HG03103 (cell line): ENCODE results near the gene PTPRG.

ENCODE experiments used
- ATAC-seq: cut with Tn5 transposase; IDR thresholded peaks from one replicate; pipeline ENCODE4 v1.9.1; 2021; ENCODE audit warnings: low read depth; ENCODE audit not compliant: unreplicated experiment

The PTPRG gene

DNA sequence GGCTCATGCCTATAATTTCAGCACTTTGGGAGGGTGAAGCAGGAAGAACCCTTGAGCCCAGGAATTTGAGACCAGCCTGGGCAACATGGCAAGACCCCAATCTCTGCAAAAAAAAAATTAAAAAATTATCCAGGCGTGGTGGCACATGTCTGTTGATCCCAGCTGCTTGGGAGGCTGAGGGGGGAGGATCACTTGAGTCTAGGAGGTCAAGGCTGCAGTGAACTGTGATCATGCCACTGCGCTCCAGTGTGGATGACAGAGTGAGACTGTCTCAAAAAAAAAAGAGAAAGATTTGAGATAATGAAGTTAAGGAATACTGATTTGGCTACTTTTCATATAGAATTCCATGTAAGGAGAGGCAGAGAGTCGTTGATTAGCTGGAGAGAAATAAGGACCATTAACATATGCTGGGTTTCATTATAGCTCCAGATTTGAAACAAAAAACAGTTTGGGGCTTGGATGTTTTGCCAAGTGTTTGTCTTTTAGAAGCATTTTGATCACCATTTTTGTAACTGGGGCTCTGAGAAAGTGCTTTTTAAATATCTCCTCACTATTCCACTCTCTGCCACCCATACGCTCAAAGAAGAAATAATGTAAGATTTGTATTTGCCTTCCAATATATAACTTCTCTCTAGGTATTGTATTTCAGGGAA is 597.8 kb downstream of the PTPRG start:
- ATAC-seq = no peak

DNA sequence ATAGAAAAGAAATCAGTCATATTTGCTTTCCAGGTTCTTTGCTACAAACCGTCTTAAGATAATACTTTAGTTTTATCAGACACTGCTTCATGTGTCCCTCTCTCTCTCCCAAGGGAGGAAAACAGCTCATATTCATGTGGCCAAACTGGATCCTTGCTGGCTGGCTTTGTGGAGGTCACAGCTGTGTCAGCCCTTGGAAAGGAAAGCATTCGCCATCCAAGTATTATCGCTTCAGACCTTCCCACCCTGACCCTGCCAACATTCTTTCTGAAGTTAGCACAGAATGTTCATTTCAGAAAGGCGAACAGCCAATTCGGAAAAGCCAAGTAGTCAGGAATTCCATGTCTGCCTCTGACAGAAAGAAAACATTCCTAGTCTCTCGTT is 598.3 kb downstream of the PTPRG start:
- ATAC-seq = no peak

DNA sequence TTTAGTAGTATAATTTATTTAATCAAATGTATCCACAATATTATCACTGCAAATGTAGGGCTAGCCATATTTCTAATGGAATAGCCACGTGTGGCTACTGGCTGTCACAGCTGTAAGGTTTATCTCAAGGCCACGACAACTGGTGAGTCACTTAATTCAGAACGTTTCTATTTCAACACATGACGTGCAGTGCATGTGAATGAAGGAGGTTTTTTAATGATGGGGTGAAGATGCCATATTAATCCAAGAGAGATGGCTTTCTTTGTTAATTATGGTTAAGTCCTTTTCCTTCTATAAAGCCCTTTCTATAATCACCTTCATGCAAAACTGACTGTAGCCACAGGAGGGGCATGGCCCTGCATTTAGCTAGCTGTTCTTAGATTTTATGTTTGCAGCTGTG is 600.0 kb downstream of the PTPRG start:
- no peak for ATAC-seq

DNA sequence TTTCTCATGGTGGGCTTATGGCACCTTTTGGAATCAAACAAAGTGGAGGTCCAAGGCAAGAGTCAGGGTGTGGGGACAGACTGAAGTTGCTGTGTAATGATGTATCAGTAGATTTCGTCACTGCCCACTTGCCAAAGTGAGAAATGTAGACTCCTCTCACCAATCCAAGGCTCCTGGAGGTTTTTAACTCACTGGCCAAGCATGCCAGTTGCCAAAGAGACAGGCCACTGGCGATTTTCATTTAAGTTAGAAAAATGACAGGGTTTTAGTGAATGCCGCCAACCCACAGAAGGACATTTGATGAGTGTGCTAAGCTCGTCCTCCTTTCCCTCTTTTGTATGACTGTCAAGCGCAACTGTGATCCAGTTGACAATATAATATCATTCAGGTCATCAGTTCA is 602.8 kb downstream of the PTPRG start:
- no peak for ATAC-seq

DNA sequence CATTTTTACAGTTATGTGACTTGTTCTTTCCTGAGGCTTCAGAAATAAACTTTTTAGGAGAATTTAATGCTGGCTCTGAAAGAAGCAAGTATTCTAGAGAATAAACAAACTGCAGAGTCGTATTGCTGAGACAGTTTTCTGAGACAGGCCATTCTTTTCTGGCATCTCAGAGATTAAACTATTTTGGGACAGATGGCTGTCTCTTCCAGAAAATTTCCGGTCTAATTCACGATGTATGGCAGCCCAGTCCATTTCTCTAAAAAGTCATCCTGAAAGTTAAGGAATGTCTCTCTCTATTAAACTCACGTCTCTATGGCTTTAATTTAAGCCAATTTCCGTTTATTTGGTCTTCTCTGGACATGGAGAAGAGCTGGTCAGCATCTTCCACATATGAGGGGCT is 603.4 kb downstream of the PTPRG start:
- no peak for ATAC-seq

DNA sequence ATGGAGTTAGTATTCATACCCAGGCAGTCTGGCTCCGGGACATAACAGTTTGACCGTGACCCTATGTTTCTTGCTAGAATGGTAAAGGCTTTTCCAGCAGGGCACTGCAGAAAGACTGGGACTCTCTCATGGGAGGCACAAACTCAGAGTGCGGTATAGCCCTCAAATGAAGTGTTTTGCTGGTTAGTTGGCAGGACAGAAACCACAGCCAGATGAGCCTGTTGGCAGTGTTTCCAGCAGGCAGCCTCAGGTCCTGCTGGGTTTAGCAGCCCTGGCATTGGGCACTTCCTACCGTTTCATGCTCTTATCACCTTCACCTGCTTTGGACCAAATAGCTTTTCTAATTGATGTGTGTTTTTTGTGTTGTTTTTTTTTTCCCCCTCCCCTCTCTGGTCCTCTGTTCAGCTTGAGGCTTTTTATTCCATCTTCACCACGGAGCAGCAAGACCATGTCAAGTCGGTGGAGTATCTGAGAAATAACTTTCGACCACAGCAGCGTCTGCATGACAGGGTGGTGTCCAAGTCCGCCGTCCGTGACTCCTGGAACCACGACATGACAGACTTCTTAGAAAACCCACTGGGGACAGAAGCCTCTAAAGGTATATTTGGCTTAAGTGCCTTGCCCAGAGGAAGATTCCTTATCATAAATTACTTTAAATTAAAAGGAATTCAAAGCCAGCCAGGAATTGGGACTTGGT is 606.3 kb downstream of the PTPRG start:
- ATAC-seq = no peak

DNA sequence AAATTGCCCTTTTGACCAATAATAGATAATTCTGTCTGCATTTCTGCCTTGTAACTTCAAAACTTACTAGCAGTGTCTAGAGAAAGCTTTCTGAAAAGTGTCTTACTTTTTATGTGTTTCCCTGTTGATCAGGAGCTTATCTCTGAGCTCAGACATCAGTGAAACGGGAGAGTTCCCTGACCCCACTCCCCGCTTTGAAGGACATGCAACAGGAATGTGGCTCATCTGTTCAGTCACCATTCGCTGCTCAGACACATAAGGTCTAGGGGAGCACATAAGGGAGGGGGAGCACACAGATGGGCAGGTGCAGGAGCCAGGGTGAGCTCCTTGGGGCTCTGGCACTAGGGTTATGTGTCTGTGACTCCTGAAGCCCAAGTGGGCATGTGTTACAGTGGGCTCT is 607.0 kb downstream of the PTPRG start:
- ATAC-seq = no peak

DNA sequence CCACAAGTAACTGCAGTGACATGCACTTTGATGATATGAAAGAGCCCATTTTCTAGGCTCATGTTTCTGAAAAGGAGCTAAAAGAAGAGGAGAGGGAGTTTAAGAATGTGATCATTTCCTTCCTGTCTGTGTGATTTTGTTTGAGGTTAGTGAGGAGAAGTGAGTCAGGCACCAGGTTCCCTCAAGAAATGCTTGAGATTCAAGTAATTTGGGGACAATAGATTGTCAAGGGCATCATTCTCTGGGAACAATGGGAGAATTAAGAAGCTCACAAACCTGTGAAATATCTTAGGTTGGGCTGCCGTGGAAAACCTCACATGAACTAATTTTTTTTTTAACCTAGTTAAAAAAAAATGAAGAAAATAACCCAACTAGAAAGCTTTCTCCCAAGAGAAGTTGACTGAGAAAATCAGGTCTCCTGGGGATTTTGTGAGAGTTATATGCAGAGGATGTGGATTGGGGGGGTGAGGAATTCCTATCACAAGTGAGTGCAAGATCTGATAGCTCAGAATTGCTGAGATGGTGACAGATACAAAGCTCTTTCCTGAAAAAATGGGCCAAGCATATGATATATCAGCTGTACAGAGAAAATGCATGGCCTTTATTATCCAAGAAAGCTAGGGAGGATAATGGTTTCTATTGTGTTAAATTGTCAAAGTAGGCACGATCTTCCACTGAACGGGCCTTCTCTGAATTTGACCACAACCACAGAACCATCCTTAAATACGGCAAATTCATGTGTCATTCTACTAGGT is 608.7 kb downstream of the PTPRG start:
- no peak for ATAC-seq

DNA sequence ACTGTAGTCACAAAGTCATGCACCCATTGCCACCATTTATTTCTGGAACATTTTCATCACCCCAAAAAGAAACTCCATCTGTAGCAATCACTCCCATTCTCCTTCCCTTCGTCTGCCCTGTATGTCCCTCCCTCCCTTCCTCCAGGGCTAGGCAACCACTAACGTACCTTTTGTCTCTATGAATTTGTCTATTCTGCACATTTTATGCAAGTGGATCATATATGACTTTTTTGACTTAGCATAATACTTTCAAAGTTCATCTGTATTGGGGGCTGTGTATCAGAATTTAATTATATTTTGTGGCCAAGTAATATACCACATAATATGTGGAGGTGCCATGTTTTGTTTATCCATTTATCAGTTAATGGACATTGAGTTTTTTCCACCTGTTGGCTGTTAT is 610.4 kb downstream of the PTPRG start:
- no peak for ATAC-seq

DNA sequence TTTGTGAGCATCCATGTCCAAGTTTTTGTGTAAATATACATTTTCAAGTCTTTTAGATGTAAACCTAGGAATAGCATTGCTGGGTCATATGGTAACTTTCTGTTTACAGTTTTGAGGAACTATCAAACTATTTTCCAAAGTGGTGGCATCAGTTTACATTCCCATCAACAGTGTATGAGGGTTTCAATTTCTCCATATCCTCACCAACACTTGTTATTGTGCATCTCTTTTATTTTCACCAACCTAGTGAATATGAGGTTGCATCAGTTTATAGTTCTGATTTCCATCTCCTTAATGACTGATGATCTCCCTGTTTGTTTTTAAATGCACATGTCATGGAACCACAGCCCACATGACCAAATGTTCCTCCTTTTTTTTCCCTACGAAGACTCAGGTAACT is 610.8 kb downstream of the PTPRG start:
- no peak for ATAC-seq

DNA sequence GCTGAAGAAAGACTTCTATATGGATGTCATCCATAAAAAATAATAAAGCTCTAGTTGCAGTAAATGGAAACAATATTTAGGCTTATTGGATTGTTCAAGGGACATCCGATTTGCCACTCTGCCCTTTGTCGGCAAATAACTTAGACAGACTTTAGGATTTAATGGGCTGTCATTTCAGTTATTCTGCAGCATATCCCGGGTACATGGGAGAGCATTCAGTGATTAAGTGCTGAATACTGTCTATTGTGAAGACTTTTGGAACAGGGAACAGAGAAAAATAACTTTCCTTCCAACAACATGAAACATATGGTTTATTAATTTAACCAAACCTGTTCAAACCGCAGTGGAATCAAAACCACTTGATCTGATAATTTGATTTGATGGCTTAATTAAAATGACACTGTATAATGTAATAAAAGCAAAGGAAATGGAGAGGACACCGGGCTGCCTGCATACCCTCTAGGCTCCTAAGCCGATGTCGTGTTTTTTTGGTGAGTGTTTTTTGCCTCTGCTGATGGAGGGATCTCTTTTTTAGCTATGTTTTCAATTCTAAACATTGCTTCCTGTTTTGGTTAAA is 612.7 kb downstream of the PTPRG start:
- no peak for ATAC-seq

DNA sequence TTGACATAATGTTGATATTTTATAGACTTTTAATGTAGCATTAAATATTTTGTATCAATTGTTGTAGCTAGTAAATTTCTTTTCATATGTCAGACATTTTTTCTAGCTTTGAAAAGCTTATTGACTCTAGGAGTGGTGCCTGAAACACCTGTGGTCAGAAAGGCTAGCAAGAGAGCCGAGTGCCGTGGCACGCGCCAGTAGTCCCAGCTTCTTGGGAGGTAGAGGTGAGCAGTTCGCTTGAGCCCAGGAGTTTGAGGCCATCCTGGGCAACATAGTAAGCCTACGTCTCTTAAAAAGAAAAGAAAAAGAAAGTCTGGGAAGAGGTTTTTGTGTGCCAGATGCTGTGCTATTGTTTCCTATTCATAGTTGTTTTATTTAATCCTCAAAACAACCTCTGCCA is 613.8 kb downstream of the PTPRG start:
- ATAC-seq = no peak

DNA sequence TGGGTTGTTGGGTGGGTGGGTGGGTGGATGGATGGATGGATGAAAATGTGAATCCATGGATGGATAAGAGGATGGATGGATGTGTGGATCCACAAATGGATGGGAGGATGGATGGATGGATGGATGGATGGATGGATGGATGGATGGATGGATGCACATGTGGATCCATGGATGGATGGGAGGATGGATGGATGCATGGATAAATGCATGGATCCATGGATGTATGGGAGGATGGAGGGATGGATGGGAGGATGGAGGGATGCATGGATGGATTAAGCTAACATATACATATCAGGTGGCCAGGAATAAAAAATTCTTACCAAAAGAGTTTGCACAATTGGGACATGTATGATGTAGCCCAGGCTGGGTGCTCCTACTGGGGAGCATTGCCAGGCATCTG is 616.7 kb downstream of the PTPRG start:
- ATAC-seq = no peak

DNA sequence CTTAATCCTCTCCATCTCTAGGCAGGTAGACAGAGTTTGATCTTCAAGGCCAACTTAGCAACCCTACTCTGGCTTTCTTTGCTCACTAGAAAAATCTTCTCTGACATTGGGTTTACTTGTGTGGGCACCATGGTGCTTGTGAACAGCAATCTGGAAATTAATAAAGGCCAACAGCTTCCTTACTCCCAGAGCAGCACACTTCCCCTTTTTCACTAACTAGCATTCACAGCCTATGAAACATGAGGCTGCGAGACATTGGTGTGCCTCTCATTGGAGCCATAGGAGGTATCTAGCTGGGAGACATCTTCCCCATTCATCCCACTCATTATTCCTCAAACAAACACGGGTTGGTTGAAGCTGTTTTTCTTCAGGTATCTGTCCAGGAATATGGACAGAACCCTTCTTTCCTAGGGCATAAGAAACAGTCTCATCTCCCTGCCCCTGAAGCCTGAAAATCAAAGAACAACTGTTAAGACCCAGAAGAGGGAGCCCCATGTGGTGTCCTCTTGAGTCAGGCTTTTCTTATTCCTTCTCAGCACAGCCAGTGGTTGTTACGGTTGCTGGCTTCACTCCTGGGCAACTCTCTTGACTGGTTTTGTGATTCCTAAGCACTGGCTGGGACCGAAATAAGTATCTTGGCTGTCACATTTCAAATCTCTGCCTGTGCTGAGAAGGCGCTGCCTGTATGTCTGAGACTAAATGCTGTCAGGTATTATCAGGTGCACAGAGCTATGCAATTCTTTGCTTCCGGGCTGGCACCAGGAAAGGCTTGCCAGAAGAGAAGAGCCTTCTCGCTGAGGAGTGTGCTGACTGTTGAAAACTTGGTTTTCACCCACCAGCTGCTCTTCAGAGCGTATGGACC is 617.6 kb downstream of the PTPRG start:
- no peak for ATAC-seq

DNA sequence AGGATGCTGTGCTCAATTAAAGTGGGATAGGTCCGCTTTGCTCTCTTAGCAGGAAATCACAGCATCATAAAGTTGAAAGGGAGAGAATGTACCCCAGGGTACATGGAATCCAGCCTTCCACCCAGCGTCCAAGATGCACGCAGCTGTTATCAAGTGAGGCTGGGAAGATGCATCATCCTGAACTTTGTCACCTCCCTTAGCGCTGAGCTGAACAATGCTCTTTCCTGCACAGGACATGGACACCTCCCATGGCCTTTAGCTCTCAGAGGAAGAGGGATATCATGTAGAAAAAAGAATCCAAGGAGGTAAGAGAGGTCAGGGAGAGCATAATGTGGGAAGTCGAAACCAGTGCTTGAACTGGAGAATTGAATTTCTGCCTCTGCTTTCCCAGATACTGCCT is 619.1 kb downstream of the PTPRG start:
- no peak for ATAC-seq

DNA sequence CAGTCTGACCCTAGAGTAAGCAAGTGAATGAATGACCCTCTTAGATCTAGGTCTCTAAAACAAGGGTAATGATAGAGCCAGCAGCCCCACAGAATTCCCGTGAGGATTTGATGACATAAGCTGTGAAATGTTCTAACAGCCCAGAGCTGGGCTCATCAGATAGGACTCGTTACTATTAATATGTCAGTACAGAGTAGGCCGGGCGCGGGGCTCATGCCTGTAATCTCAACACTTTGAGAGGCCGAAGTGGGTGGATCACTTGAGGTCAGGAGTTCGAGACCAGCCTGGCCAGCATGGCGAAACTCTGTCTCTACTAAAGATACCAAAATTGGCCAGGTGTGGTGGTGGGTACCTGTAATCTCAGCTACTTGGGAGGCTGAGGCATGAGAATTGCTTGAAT is 621.7 kb downstream of the PTPRG start:
- ATAC-seq = no peak

DNA sequence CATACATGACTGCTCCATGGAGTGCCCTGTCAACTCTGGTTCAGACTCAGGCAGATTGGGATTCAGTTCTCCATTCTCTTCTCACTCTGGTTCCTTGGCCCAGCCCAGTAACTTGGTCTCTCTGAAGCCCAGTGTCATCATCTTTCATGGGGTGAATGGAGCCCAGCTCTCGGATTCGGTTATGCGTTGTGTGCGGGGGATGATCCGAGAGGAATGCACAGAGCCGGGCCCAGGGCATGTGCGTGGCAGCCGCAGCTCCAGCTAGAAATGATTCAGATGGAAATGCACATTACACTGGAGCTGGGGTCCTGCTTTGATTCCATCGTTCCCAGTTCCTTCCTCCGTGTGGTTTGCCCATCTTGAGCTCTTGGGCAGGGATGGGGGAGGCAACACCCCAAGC is 622.6 kb downstream of the PTPRG start:
- ATAC-seq = no peak

DNA sequence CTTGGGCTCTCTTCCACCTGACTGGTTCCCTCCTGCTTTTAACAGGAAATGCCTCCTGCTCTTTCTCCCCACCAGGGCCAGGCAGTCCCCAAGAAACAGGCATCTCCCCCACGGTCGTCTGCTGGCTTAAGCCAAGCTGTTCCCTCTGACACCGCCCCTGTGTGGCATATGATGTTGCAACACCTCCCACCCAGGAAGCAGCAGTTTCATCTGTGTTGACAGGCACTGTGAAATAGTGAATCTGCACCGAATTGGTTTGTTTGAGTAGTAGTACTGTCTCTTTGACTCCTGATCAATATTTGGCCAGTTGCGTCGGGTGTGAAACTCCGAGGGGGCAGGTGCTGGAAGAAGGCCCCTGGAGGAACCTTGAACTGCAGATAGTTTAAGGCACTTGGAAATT is 623.2 kb downstream of the PTPRG start:
- ATAC-seq = no peak

DNA sequence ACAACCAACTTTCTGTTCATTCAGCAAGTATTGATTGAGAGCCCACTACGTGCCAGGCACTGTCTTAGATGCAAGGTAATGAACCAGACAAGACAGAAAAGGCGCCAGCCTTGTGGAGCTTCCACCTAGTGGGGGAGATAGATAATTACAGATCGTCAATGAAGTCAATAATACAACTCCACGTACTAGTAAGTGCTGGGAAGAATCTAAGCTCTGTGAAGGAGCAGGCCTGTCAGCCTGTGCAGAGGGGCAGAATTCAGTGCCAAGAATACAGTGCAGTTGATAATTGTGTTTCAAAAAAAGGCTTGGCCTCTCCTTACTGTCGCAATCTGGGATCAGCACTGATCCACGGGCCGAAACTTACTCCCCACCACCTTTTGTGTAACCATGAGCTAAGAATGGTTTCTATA is 625.7 kb downstream of the PTPRG start:
- ATAC-seq = no peak

DNA sequence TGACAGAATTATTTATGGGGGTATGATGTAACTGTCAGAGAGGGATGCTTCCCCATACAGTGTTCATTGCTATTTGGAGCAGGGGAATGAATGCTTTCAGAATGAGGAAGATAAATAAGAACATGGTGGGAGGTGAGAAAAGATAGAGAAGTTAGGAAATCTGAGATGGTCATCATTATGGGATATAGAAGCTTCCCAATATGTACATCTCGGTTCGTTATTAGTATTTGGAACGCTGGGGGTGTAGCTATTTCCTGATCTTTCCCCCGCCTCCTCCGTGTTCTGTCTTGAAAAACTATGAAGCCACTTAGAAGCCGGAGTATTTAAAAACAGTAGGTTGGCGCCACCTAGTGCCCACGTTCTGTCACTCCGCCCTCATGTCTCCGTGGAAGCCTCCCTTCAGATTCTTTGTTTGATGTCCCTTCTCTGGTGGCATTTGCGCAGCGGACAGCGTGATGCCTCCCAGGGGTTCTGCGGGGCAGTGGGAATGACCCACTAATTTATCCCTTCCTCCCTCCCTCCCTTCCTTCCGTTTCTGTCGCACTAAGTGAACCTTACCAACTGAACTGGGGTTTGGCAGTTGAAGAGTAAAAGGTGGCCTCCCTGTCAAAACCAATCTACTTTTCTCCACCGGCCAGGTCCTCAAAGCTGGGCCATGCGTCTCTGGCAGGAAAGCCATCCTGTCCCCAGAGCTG is 627.5 kb downstream of the PTPRG start:
- ATAC-seq = peak; percentile 88
